Uterus (tissue), 4 donors: ENCODE data around the gene MAPK8IP1. TPM values are rescaled to one million over a fixed set of nuclear protein-coding genes. Genes with fewer than 3 reads are reported as not detected.

Experiments
- DNase-seq, 2 donors: peaks; one replicate each; pipeline ENCODE4 v3.0.0-alpha.2; 2019 to 2020
- H3K27ac ChIP-seq, 2 donors: fragments of 200-600 bp; sonication (generic); 1 replicate in 1 of 2; 2 replicates in 1 of 2; pipeline ENCODE4 v1.5.1; 2016 to 2018
- H3K27me3 ChIP-seq, 2 donors: fragments of 200-600 bp; sonication (generic); one replicate each; pipeline ENCODE4 v1.5.1; 2018 to 2019; ENCODE audit warnings: control low read depth in 1 of 2
- H3K36me3 ChIP-seq, 2 donors: fragments of 200-600 bp; sonication (generic); one replicate each; pipeline ENCODE4 v1.5.1; 2019; ENCODE audit warnings: control low read depth in 1 of 2
- H3K4me1 ChIP-seq, 2 donors: fragments of 200-600 bp; sonication (generic); one replicate each; pipeline ENCODE4 v1.5.1; 2018 to 2019; ENCODE audit warnings: control low read depth in 1 of 2
- H3K4me3 ChIP-seq, 2 donors: fragments of 200-600 bp; sonication (generic); 1 replicate in 1 of 2; 2 replicates in 1 of 2; pipeline ENCODE4 v1.5.1; 2018 to 2019; ENCODE audit warnings: mild to moderate bottlenecking in 1 of 2
- H3K9me3 ChIP-seq, 2 donors: fragments of 200-600 bp; sonication (generic); one replicate each; pipeline ENCODE4 v1.5.1; 2019; ENCODE audit warnings: control low read depth in 1 of 2
- CTCF ChIP-seq, 4 experiments: fragments of 200-600 bp in 2 of 4; fragments of 450-650 bp in 2 of 4; sonication (generic) in 2 of 4; IDR thresholded peaks; one replicate each; pipeline ENCODE4 v1.5.1; 2016 to 2019; ENCODE audit warnings: antibody characterized with exemption in 4 of 4, mild to moderate bottlenecking in 2 of 4, moderate library complexity in 1 of 4
- POLR2A ChIP-seq, 2 donors: fragments of 450-650 bp; IDR thresholded peaks; one replicate each; pipeline ENCODE4 v1.6.1; 2016; ENCODE audit warnings: antibody characterized with exemption in 2 of 2, mild to moderate bottlenecking in 1 of 2, moderate library complexity in 1 of 2
- intact Hi-C: fragments of 100-400 bp; cut with DNase I; formaldehyde crosslinking; loops from one replicate; pipeline ENCODE4 v1.15.1; 2023; ENCODE audit warnings: low total_unique reads
- total RNA-seq, 4 donors: library from RNA; depleted of rRNA in 3 of 4; stranded (reverse); fragments of >200 nt in 3 of 4; gene quantifications; one replicate each; pipeline versions ENCODE4 v1.1.0 to v1.2.4, GENCODE V29; 2014 to 2023
- donor health status: DM: yes; HTN: yes; CAD: no.

The MAPK8IP1 gene
- total RNA-seq, 4 donors from 2014 or later: 2.1 to 29.9 (median 20.0) TPM

GRCh38 chr11:45900916-45901617 lies 15.6 kb downstream of the MAPK8IP1 start:
- H3K9me3 ChIP-seq: no peaks in the 10 kb centered on the region
- no peaks in the 10 kb centered on the region for H3K36me3 ChIP-seq
- no peaks in the 10 kb centered on the region for H3K27me3 ChIP-seq
- TF ChIP-seq POLR2A (IDR thresholded peaks at IDR 0.05): no peak
- no peak for TF ChIP-seq CTCF (IDR thresholded peaks at IDR 0.05)
- DNase-seq: peak in 1 of 2 donors; percentile 61
- peak overlapping the region; percentile 32 to 86 for H3K27ac ChIP-seq
- H3K4me3 ChIP-seq: peak overlapping the region; percentile 49 to 50
- intact Hi-C loops: no loop called here
- peaks cover 0 to 6% of the 10 kb centered on the region in 2 donors for H3K4me1 ChIP-seq

- H3K27ac ChIP-seq: peak overlapping the region in 1 of 2 donors; percentile 86
These were observed 16.2 kb downstream of the MAPK8IP1 start for GRCh38 chr11:45901626-45902025.

GRCh38 chr11:45902452-45903380 lies 17.3 kb downstream of the MAPK8IP1 start:
- TF ChIP-seq CTCF (IDR thresholded peaks at IDR 0.05) (no peak), POLR2A (IDR thresholded peaks at IDR 0.05) (no peak)
- no peaks in the 10 kb centered on the region for H3K27me3 ChIP-seq
- DNase-seq: no peak
- no peaks in the 10 kb centered on the region for H3K36me3 ChIP-seq
- H3K27ac ChIP-seq: no peak overlapping the region
- intact Hi-C loops: no loop called here
- H3K9me3 ChIP-seq: no peaks in the 10 kb centered on the region
- peaks cover 0 to 6% of the 10 kb centered on the region in 2 donors for H3K4me1 ChIP-seq
- H3K4me3 ChIP-seq: no peak overlapping the region

More at GRCh38 chr11:45901626-45902025, 16.2 kb downstream of the MAPK8IP1 start:
- Histone ChIP-seq H3K36me3 (no peaks in the 10 kb centered on the region), H3K4me1 (peaks cover 0 to 6% of the 10 kb centered on the region in 2 donors), H3K4me3 (no peak overlapping the region), H3K9me3 (no peaks in the 10 kb centered on the region), H3K27me3 (no peaks in the 10 kb centered on the region)
- no peak for TF ChIP-seq CTCF (IDR thresholded peaks at IDR 0.05)
- TF ChIP-seq POLR2A (IDR thresholded peaks at IDR 0.05): no peak
- intact Hi-C loops: no loop called here
- DNase-seq: no peak

DNA sequence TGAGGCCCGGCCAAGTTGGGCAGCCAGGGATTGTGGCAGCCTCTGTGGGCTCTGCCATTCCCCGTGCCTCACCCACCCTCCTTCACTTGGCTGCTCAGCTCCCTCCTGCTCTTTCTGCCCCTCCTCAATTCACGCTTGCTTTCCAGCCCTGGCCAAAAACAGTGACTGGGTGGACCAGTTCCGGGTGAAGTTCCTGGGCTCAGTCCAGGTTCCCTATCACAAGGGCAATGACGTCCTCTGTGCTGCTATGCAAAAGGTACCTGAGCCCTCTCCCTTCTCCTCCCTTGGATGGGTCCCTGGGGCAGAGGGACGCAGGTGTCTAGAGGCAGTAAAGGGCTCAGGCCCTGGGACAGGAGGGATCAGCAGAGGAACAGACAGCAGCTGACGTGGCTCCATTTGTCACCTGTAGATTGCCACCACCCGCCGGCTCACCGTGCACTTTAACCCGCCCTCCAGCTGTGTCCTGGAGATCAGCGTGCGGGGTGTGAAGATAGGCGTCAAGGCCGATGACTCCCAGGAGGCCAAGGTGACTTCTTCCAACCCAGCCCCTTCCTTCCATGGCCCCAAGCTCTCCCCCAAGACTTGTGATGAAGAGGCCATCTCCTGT lies 19.0 kb downstream of the MAPK8IP1 start:
- Histone ChIP-seq H3K27me3 (no peaks in the 10 kb centered on the region), H3K4me1 (peaks cover 0 to 6% of the 10 kb centered on the region in 2 donors), H3K36me3 (no peaks in the 10 kb centered on the region), H3K4me3 (no peak overlapping the region), H3K9me3 (no peaks in the 10 kb centered on the region), H3K27ac (no peak overlapping the region)
- intact Hi-C loops: no loop called here
- no peak for TF ChIP-seq CTCF (IDR thresholded peaks at IDR 0.05)
- TF ChIP-seq POLR2A (IDR thresholded peaks at IDR 0.05): no peak
- no peak for DNase-seq
